Muscle of leg (tissue), 11 donors: ENCODE data around the gene TTC13. TPM values are rescaled to one million over a fixed set of nuclear protein-coding genes. Genes with fewer than 3 reads are reported as not detected.

Source experiments
- DNase-seq: peaks from one replicate; pipeline ENCODE4 v3.0.0; 2013
- H3K27ac ChIP-seq: one replicate; pipeline ENCODE4 v1.5.1; 2013; ENCODE audit warnings: mild to moderate bottlenecking, low read length, control low read depth
- H3K27me3 ChIP-seq: one replicate; pipeline ENCODE4 v1.6.1; 2013; ENCODE audit warnings: low read length; ENCODE audit not compliant: control insufficient read depth, insufficient read depth
- H3K36me3 ChIP-seq: one replicate; pipeline ENCODE4 v1.6.1; 2013; ENCODE audit warnings: low read length; ENCODE audit not compliant: control insufficient read depth, insufficient read depth
- H3K4me1 ChIP-seq: one replicate; pipeline ENCODE4 v1.6.1; 2013; ENCODE audit warnings: low read length; ENCODE audit not compliant: control insufficient read depth, insufficient read depth
- H3K4me3 ChIP-seq: one replicate; pipeline ENCODE4 v1.5.1; 2013; ENCODE audit warnings: low read length, control low read depth
- H3K9me3 ChIP-seq: replicated peaks from 2 replicates; pipeline ENCODE4 v1.6.1; 2013; ENCODE audit warnings: low read depth, low read length; ENCODE audit not compliant: control insufficient read depth
- WGBS: methylation state at CpG from one replicate; pipeline ENCODE4 v1.1.5; 2013; ENCODE audit warnings: missing lambda C conversion rate; ENCODE audit not compliant: insufficient coverage; 5-methylcytosine and 5-hydroxymethylcytosine counted together
- polyA plus RNA-seq, 8 donors: library from polyadenylated mRNA; unstranded; fragments of 120-200 nt; gene quantifications; one replicate each; pipeline versions ENCODE4 v1.2.1 to v1.2.3, GENCODE V29; 2013; ENCODE audit warnings: inconsistent platforms in 1 of 8, low replicate concordance in 1 of 8; ENCODE audit not compliant: insufficient read length in 8 of 8, insufficient read depth in 1 of 8
- total RNA-seq: library from RNA; stranded (reverse); fragments of 120-200 nt; gene quantifications from one replicate; pipeline ENCODE4 v1.2.4, GENCODE V29; 2013

TTC13 gene
- total and polyA plus RNA-seq, 9 donors, result 12.7 to 19.8 (median 15.4) TPM

GRCh38 chr1:230958370-230958769, 20.3 kb downstream of the TTC13 start:
- DNase-seq, result no peak
- 100% methylated on average over 1 of the region's 4 CpGs for WGBS
- no peaks in the 10 kb centered on the region for H3K4me1 ChIP-seq
- H3K36me3 ChIP-seq, result peaks cover 13% of the 10 kb centered on the region
- H3K27ac ChIP-seq, result no peak overlapping the region
- no peaks in the 10 kb centered on the region for H3K9me3 ChIP-seq
- H3K4me3 ChIP-seq, result no peak overlapping the region
- H3K27me3 ChIP-seq, result no peaks in the 10 kb centered on the region

GRCh38 chr1:230957580-230957989, 21.1 kb downstream of the TTC13 start:
- Histone ChIP-seq H3K4me3 (no peak overlapping the region), H3K9me3 (no peaks in the 10 kb centered on the region), H3K4me1 (no peaks in the 10 kb centered on the region), H3K27ac (no peak overlapping the region), H3K27me3 (no peaks in the 10 kb centered on the region), H3K36me3 (peaks cover 13% of the 10 kb centered on the region)
- DNase-seq, result no peak
- WGBS, result 95% methylated on average over 2 of the region's 4 CpGs

- Histone ChIP-seq H3K4me1 (no peaks in the 10 kb centered on the region), H3K4me3 (no peak overlapping the region), H3K27me3 (no peaks in the 10 kb centered on the region), H3K9me3 (no peaks in the 10 kb centered on the region), H3K36me3 (no peaks in the 10 kb centered on the region), H3K27ac (no peak overlapping the region)
- no CpG with 5 or more reads among the region's 3 CpGs for WGBS
- no peak for DNase-seq
These were observed 28.3 kb downstream of the TTC13 start for GRCh38 chr1:230950404-230950803.

GRCh38 chr1:230948903-230949302, 29.8 kb downstream of the TTC13 start:
- Histone ChIP-seq H3K4me3 (no peak overlapping the region), H3K36me3 (peaks cover 3% of the 10 kb centered on the region), H3K27ac (no peak overlapping the region), H3K27me3 (no peaks in the 10 kb centered on the region), H3K9me3 (no peaks in the 10 kb centered on the region), H3K4me1 (no peaks in the 10 kb centered on the region)
- 71% methylated on average over 2 of the region's 3 CpGs for WGBS
- no peak for DNase-seq

- Histone ChIP-seq H3K36me3 (peaks cover 3% of the 10 kb centered on the region), H3K27ac (no peak overlapping the region), H3K27me3 (no peaks in the 10 kb centered on the region), H3K4me3 (no peak overlapping the region), H3K4me1 (no peaks in the 10 kb centered on the region), H3K9me3 (no peaks in the 10 kb centered on the region)
- no CpG with 5 or more reads among the region's 1 CpG for WGBS
- no peak for DNase-seq
These were observed 30.4 kb downstream of the TTC13 start for GRCh38 chr1:230948301-230948700.

GRCh38 chr1:230943048-230943593, 35.5 kb downstream of the TTC13 start:
- DNase-seq, result no peak
- H3K9me3 ChIP-seq, result no peaks in the 10 kb centered on the region
- H3K27me3 ChIP-seq, result no peaks in the 10 kb centered on the region
- no peak overlapping the region for H3K4me3 ChIP-seq
- no peaks in the 10 kb centered on the region for H3K4me1 ChIP-seq
- H3K27ac ChIP-seq, result no peak overlapping the region
- no CpG with 5 or more reads among the region's 2 CpGs for WGBS
- peaks cover 5% of the 10 kb centered on the region for H3K36me3 ChIP-seq

GRCh38 chr1:230940848-230941247, 37.8 kb downstream of the TTC13 start:
- no peaks in the 10 kb centered on the region for H3K27me3 ChIP-seq
- no peaks in the 10 kb centered on the region for H3K4me1 ChIP-seq
- H3K36me3 ChIP-seq, result peaks cover 7% of the 10 kb centered on the region
- no CpG with 5 or more reads among the region's 1 CpG for WGBS
- H3K27ac ChIP-seq, result no peak overlapping the region
- H3K9me3 ChIP-seq, result no peaks in the 10 kb centered on the region
- no peak for DNase-seq
- H3K4me3 ChIP-seq, result no peak overlapping the region

- peaks cover 11% of the 10 kb centered on the region for H3K36me3 ChIP-seq
- no peak for DNase-seq
- H3K4me1 ChIP-seq, result no peaks in the 10 kb centered on the region
- H3K9me3 ChIP-seq, result no peaks in the 10 kb centered on the region
- no CpG with 5 or more reads among the region's 4 CpGs for WGBS
- H3K27ac ChIP-seq, result no peak overlapping the region
- H3K4me3 ChIP-seq, result no peak overlapping the region
- H3K27me3 ChIP-seq, result no peaks in the 10 kb centered on the region
These were observed 38.7 kb downstream of the TTC13 start for GRCh38 chr1:230939806-230940489.

- 90% methylated on average over 1 of the region's 2 CpGs for WGBS
- DNase-seq, result no peak
- Histone ChIP-seq H3K27me3 (no peaks in the 10 kb centered on the region), H3K4me3 (no peak overlapping the region), H3K9me3 (no peaks in the 10 kb centered on the region), H3K4me1 (no peaks in the 10 kb centered on the region), H3K27ac (no peak overlapping the region), H3K36me3 (peaks cover 11% of the 10 kb centered on the region)
These were observed 39.7 kb downstream of the TTC13 start for GRCh38 chr1:230938924-230939368.

GRCh38 chr1:230937371-230937770, 41.3 kb downstream of the TTC13 start:
- Histone ChIP-seq H3K4me1 (no peaks in the 10 kb centered on the region), H3K27me3 (no peaks in the 10 kb centered on the region), H3K36me3 (peaks cover 11% of the 10 kb centered on the region), H3K9me3 (no peaks in the 10 kb centered on the region), H3K27ac (no peak overlapping the region), H3K4me3 (no peak overlapping the region)
- no peak for DNase-seq
- no CpG with 5 or more reads among the region's 2 CpGs for WGBS
